HepG2 (cell line): ENCODE measurements around the gene HOXD3. TPM values are rescaled to one million over a fixed set of nuclear protein-coding genes. Genes with fewer than 3 reads are reported as not detected.

Experiments used
- ATAC-seq: fragments of 200-7000 bp; cut with Tn5 transposase; 3 replicates; pipeline ENCODE4 v1.9.1; 2020; ENCODE audit warnings: mild to moderate bottlenecking, moderate library complexity
- BruUV-seq: library from RNA; stranded (reverse); fragments of 400-500 nt; replicated peaks from 2 replicates; lab custom pipeline; 2021; lab: Mats Ljungman, UMichigan
- CTCF ChIA-PET: fragments of 300-600 bp; formaldehyde crosslinking; extraction: SDS; loops from one replicate; lab custom pipeline; 2021; ENCODE audit warnings: low total read pairs, inconsistent platforms, low intra/inter-chr PET ratio; lab: Yijun Ruan, JAX
- POLR2A ChIA-PET: fragments of 350-600 bp; sonication (Branson Sonifier 250); formaldehyde crosslinking; loops from one replicate; lab custom pipeline; 2020; ENCODE audit warnings: antibody characterized with exemption, inconsistent platforms; lab: Yijun Ruan, JAX
- DNase-seq: peaks from one replicate; pipeline ENCODE4 v3.0.0-alpha.2; 2015; ENCODE audit warnings: low spot score
- FAIRE-seq: peaks from 3 replicates; lab custom pipeline; 2011; peaks lifted over from hg19 to GRCh38; lab: Jason Lieb, UNC
- H2AFZ ChIP-seq: one replicate; pipeline ENCODE4 v1.6.1; 2011; ENCODE audit warnings: low read length, inconsistent platforms
- H3K27ac ChIP-seq: fragments of 300-600 bp; 3 replicates; pipeline ENCODE4 v1.8.0; 2011; ENCODE audit warnings: mixed run types, mild to moderate bottlenecking, mixed read lengths, low read length, inconsistent platforms; ENCODE audit not compliant: insufficient read depth; ENCODE audit errors: extremely low read length
- H3K27me3 ChIP-seq, 2 experiments: fragments of 200-600 bp in 1 of 2; 2 replicates in 1 of 2; 3 replicates in 1 of 2; pipeline versions ENCODE4 v1.6.0 to v1.8.0; 2011; ENCODE audit warnings: low read length in 2 of 2, mild to moderate bottlenecking in 2 of 2, moderate library complexity in 2 of 2, inconsistent platforms in 1 of 2; ENCODE audit not compliant: insufficient read depth in 2 of 2, control insufficient read depth in 1 of 2
- H3K36me3 ChIP-seq, 2 experiments: fragments of 200-600 bp in 1 of 2; replicated peaks in 1 of 2; 2 replicates in 1 of 2; 3 replicates in 1 of 2; pipeline versions ENCODE4 v1.5.1 to v1.8.0; 2011; ENCODE audit warnings: low read length in 2 of 2, inconsistent platforms in 1 of 2; ENCODE audit not compliant: insufficient read depth in 2 of 2, control insufficient read depth in 1 of 2
- H3K4me1 ChIP-seq: 2 replicates; pipeline ENCODE4 v1.5.1; 2012; ENCODE audit warnings: low read length, inconsistent platforms; ENCODE audit not compliant: insufficient read depth
- H3K4me2 ChIP-seq: 2 replicates; pipeline ENCODE4 v1.6.0; 2011; ENCODE audit warnings: low read depth, low read length, inconsistent platforms
- H3K4me3 ChIP-seq, 3 experiments: fragments of 200-600 bp in 1 of 3; sonication (generic), shearing (Covaris generic) in 1 of 3; replicated peaks in 1 of 3; 2 replicates each; pipeline ENCODE4 v1.5.1; 2011 to 2016; ENCODE audit warnings: low read length in 3 of 3, inconsistent platforms in 2 of 3, low read depth in 2 of 3, mild to moderate bottlenecking in 2 of 3, control low read depth in 1 of 3, mixed read lengths in 1 of 3; ENCODE audit not compliant: insufficient read depth in 1 of 3
- H3K79me2 ChIP-seq: one replicate; pipeline ENCODE4 v1.6.1; 2011; ENCODE audit warnings: low read length, inconsistent platforms; ENCODE audit not compliant: insufficient read depth
- H3K9ac ChIP-seq: 2 replicates; pipeline ENCODE4 v1.6.0; 2011; ENCODE audit warnings: mild to moderate bottlenecking, low read depth, low read length, inconsistent platforms; ENCODE audit not compliant: insufficient read depth
- H3K9me3 ChIP-seq: 2 replicates; pipeline ENCODE4 v1.5.1; 2012; ENCODE audit warnings: mild to moderate bottlenecking, low read length
- H4K20me1 ChIP-seq: 2 replicates; pipeline ENCODE4 v1.6.0; 2011; ENCODE audit warnings: inconsistent platforms, mild to moderate bottlenecking, low read length, moderate library complexity; ENCODE audit not compliant: insufficient read depth
- ARHGAP35 ChIP-seq: sonication (generic); formaldehyde crosslinking; IDR thresholded peaks from 2 replicates; pipeline ENCODE4 v1.9.0; 2022; ENCODE audit warnings: mild to moderate bottlenecking, inconsistent platforms, moderate library complexity, missing genetic modification reagents, borderline replicate concordance
- ATF7-NPFF ChIP-seq: sonication (generic); formaldehyde crosslinking; IDR thresholded peaks from 2 replicates; pipeline ENCODE4 v1.8.1; 2023; ENCODE audit warnings: mild to moderate bottlenecking, low read depth, missing genetic modification reagents, moderate library complexity
- HES4 ChIP-seq: sonication (generic); formaldehyde crosslinking; IDR thresholded peaks from 2 replicates; pipeline ENCODE4 v1.9.0; 2021; ENCODE audit warnings: mild to moderate bottlenecking, missing genetic modification reagents, borderline replicate concordance
- HHEX ChIP-seq: IDR thresholded peaks from 2 replicates; pipeline ENCODE4 v1.6.1; 2016; ENCODE audit warnings: control low read depth
- NFIC ChIP-seq: IDR thresholded peaks from 2 replicates; pipeline ENCODE4 v1.6.1; 2012; ENCODE audit warnings: mild to moderate bottlenecking, low read length, inconsistent platforms
- REXO4 ChIP-seq: sonication (generic); formaldehyde crosslinking; IDR thresholded peaks from 2 replicates; pipeline ENCODE4 v1.8.0; 2022; ENCODE audit warnings: missing genetic modification reagents, mild to moderate bottlenecking, borderline replicate concordance
- SKI ChIP-seq: fragments of 450-650 bp; IDR thresholded peaks from one replicate; pipeline ENCODE4 v1.6.1; 2018; ENCODE audit warnings: mild to moderate bottlenecking; ENCODE audit not compliant: partially characterized antibody
- SMC3 ChIP-seq: IDR thresholded peaks from 2 replicates; pipeline ENCODE4 v1.6.1; 2011; ENCODE audit warnings: low read length, improper control_type of control experiment
- U2AF2 ChIP-seq: fragments of 200-400 bp; formaldehyde crosslinking; IDR thresholded peaks from 2 replicates; pipeline ENCODE4 v1.6.1; 2017; ENCODE audit warnings: low read depth, mild to moderate bottlenecking, low read length
- ZNF569 ChIP-seq: sonication (generic); formaldehyde crosslinking; IDR thresholded peaks from 2 replicates; pipeline ENCODE4 v1.5.0; 2020; ENCODE audit warnings: mild to moderate bottlenecking, missing genetic modification reagents, moderate library complexity, borderline replicate concordance
- ZNF605 ChIP-seq: sonication (generic); formaldehyde crosslinking; IDR thresholded peaks from 2 replicates; pipeline ENCODE4 v1.8.0; 2022; ENCODE audit warnings: mild to moderate bottlenecking, missing genetic modification reagents
- ZNF839 ChIP-seq: sonication (generic); formaldehyde crosslinking; IDR thresholded peaks from 2 replicates; pipeline ENCODE4 v1.4.0; 2020; ENCODE audit warnings: missing genetic modification reagents, mild to moderate bottlenecking, borderline replicate concordance
- WGBS: methylation state at CpG from one replicate; pipeline ENCODE4 v1.1.6; 2017; ENCODE audit warnings: low lambda C conversion rate; 5-methylcytosine and 5-hydroxymethylcytosine counted together
- in situ Hi-C: cut with HindIII; loops from 2 replicates; pipeline ENCODE4 v1.10.0; 2017; ENCODE audit warnings: low pct_unique_long_range_greater_than_20kb; ENCODE audit not compliant: extremely low pct_ligation_motif_present
- intact Hi-C: fragments of 100-400 bp; cut with micrococcal nuclease; formaldehyde crosslinking; loops from one replicate; pipeline ENCODE4 v1.10.0; 2022; ENCODE audit not compliant: unreplicated experiment
- polyA plus RNA-seq, 8 experiments: library from polyadenylated mRNA; depleted of rRNA in 3 of 8; stranded (reverse) in 7 of 8; unstranded in 1 of 8; fragments of >200 nt; fragmentation: Illumina TruSeq in 4 of 8; extraction: Trizol in 4 of 8; gene quantifications; 2 replicates each; pipeline versions ENCODE4 v1.2.1 to v1.2.3, GENCODE V29; 2011 to 2016; ENCODE audit warnings: low read depth in 4 of 8, missing spikeins in 1 of 8, mixed read lengths in 1 of 8; ENCODE audit not compliant: insufficient read depth in 1 of 8
- total RNA-seq, 5 experiments: library from RNA; depleted of rRNA; stranded (reverse); fragments of >200 nt; fragmentation: Illumina TruSeq; extraction: Trizol; gene quantifications; 2 replicates each; pipeline ENCODE4 v1.2.3, GENCODE V29; 2016; ENCODE audit warnings: low read depth in 1 of 5
- TF ChIP-seq, protein P1 (sequence below): sonication (generic); formaldehyde crosslinking; IDR thresholded peaks from 2 replicates; pipeline ENCODE4 v1.8.0; 2022; ENCODE audit warnings: missing genetic modification reagents, low read depth, mild to moderate bottlenecking, borderline replicate concordance
- TF ChIP-seq, protein P2 (sequence below): sonication (generic); formaldehyde crosslinking; IDR thresholded peaks from 2 replicates; pipeline ENCODE4 v1.5.1; 2020; ENCODE audit warnings: mild to moderate bottlenecking, missing genetic modification reagents, moderate library complexity
- TF ChIP-seq, protein P3 (sequence below): sonication (generic); formaldehyde crosslinking; IDR thresholded peaks from 2 replicates; pipeline ENCODE4 v1.8.1; 2023; ENCODE audit warnings: mild to moderate bottlenecking, missing genetic modification reagents
- TF ChIP-seq, protein P4 (sequence below): sonication (generic); formaldehyde crosslinking; IDR thresholded peaks from 2 replicates; pipeline ENCODE4 v1.4.0; 2020; ENCODE audit warnings: missing genetic modification reagents

HOXD3 gene
- total and polyA plus RNA-seq, 2 of the 13 experiments (the other 11 are each of a cell fraction or from before 2014, with no cell fraction given), result 0.05 to 0.09 TPM

DNA sequence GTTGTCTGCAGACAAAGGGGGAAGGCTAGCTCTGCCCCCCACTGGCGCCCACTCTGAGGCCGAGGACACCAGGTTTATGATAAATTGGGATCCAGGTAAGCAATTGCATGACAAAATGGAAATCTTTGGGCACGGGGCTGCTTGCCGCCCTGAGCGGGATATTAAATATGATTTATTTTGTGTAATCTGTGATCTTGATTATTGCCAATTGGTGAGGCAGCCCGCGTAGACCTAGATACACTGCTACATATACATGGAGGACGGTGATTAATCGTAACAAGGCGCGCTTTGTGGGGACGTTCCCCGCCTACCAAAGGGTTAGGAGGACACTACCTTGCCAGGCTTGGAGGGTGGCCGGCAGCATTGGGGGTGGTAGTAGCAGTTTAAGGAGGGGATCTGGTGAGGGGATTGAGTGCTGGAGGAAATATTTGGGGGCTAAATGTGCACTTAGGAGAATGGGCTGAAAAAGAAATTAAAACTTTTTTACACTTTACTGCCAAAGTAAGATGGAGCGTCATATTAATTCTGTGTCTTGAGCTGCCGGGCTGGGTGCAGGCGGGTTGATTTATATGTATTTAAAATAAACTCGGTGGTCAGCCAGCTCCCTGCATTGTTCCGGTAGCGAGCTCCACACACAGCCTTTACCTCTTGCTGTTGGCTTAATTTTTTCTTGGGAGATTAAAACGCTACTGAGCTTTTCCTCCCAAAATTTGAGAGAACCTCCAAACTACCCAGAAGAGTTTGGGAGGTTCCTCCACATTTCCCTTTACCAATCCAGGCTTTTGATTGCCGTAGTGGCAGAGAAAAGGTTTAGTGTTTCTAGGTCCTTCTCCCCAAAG lies 4.1 kb downstream of the HOXD3 start:
- POLR2A ChIA-PET, result interaction anchor here (1.2 kb wide), 1 partner anchor 26 kb away, joined by 3 read pairs; no protein-coding TSS in a partner anchor
- 40% methylated on average over 22 of the region's 22 CpGs for whole genome bisulfite sequencing
- DNase-seq, result no peak
- in situ Hi-C loops (no loop called here), intact Hi-C loops (no loop called here)
- Histone ChIP-seq H3K9ac (no peak overlapping the region), H3K9me3 (no peaks in the 10 kb centered on the region), H3K4me3 (peak overlapping the region in 1 of 3 experiments; percentile 61; a peak in 1 of 6 replicates), H3K4me2 (0 out of 2 replicates have a peak overlapping the region, but pooled peaks have one; percentile 64), H4K20me1 (no peaks in the 10 kb centered on the region), H3K27me3 (peaks cover 17 to 99% of the 10 kb centered on the region in 2 experiments), H2AFZ (no peak overlapping the region), H3K36me3 (no peaks in the 10 kb centered on the region), H3K4me1 (peaks cover 47% of the 10 kb centered on the region), H3K27ac (no peak overlapping the region), H3K79me2 (no peaks in the 10 kb centered on the region)
- no TSS peak for BruUV-seq
- FAIRE-seq, result no peak
- no peak for ATAC-seq
- TF ChIP-seq SKI (no peak), ZNF569 (no peak), NFIC (no peak), ATF7-NPFF (CRISPR knock-in tag) (no peak), HES4 (CRISPR knock-in tag) (no peak), HHEX (no peak), ZNF605 (CRISPR knock-in tag) (no peak), SMC3 (no peak), ZNF839 (CRISPR knock-in tag) (no peak), ARHGAP35 (CRISPR knock-in tag) (no peak), REXO4 (no peak), U2AF2 (no peak)
- TF ChIP-seq, protein P1, sequence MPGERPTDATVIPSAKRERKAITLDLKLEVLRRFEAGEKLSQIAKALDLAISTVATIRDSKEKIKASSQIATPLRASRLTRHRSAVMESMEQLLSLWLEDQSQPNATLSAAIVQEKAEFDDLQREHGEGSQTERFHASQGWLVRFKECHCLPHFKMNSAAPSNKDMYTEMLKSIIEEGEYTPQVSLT, result no peak
- TF ChIP-seq, protein P2, sequence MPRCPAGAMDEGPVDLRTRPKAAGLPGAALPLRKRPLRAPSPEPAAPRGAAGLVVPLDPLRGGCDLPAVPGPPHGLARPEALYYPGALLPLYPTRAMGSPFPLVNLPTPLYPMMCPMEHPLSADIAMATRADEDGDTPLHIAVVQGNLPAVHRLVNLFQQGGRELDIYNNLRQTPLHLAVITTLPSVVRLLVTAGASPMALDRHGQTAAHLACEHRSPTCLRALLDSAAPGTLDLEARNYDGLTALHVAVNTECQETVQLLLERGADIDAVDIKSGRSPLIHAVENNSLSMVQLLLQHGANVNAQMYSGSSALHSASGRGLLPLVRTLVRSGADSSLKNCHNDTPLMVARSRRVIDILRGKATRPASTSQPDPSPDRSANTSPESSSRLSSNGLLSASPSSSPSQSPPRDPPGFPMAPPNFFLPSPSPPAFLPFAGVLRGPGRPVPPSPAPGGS (CRISPR knock-in tag), result no peak
- TF ChIP-seq, protein P3, sequence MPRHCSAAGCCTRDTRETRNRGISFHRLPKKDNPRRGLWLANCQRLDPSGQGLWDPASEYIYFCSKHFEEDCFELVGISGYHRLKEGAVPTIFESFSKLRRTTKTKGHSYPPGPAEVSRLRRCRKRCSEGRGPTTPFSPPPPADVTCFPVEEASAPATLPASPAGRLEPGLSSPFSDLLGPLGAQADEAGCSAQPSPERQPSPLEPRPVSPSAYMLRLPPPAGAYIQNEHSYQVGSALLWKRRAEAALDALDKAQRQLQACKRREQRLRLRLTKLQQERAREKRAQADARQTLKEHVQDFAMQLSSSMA (CRISPR knock-in tag), result no peak
- TF ChIP-seq, protein P4, sequence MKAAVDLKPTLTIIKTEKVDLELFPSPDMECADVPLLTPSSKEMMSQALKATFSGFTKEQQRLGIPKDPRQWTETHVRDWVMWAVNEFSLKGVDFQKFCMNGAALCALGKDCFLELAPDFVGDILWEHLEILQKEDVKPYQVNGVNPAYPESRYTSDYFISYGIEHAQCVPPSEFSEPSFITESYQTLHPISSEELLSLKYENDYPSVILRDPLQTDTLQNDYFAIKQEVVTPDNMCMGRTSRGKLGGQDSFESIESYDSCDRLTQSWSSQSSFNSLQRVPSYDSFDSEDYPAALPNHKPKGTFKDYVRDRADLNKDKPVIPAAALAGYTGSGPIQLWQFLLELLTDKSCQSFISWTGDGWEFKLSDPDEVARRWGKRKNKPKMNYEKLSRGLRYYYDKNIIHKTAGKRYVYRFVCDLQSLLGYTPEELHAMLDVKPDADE (CRISPR knock-in tag), result no peak
- CTCF ChIA-PET, result no interaction called here
